ENCODE measurements around the gene FZD10.

The FZD10 gene

DNA sequence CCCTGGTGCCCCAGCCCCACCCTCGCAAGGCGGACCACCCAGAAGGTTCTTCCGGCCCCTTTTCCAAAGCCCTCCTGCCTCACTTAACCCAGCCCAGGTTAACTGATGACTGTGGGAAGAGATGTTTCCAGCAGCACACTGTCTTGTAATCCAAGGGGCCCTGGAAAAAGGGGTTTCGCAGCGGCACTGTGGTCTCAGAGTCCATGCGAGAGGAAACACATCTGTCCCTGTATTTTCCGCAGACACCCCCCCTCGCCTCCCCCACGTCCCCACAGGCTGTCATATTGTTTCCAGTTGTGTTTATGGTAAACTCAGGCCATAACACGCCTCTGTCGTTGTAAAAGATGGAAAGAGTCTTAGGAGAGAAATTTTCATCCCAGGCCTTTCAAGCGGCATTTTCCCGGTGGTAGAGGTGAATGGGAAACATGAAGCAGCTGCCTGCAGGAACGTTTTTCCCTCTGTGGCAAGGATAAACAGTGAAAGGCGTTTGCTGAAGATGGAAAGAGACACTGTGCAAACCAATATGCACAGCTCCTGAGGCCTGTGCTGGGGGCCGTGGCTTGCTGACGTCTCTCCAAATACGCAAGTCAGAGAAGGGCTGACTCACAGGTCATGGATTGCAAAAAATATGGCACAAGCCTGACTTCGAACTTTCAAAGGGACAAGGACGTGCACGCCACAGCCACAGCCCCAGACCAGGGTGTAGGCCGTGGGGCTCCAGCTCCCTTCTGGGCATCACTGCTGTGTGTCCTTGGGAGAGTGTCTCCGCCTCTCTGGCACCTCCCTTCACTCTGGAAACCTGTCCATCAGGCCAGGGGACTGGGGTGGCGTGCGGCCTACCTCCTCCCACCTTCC is 22.5 kb upstream of the FZD10 start:
- H3K27ac ChIP-seq: no peak overlapping the region
- TF ChIP-seq, protein P1, sequence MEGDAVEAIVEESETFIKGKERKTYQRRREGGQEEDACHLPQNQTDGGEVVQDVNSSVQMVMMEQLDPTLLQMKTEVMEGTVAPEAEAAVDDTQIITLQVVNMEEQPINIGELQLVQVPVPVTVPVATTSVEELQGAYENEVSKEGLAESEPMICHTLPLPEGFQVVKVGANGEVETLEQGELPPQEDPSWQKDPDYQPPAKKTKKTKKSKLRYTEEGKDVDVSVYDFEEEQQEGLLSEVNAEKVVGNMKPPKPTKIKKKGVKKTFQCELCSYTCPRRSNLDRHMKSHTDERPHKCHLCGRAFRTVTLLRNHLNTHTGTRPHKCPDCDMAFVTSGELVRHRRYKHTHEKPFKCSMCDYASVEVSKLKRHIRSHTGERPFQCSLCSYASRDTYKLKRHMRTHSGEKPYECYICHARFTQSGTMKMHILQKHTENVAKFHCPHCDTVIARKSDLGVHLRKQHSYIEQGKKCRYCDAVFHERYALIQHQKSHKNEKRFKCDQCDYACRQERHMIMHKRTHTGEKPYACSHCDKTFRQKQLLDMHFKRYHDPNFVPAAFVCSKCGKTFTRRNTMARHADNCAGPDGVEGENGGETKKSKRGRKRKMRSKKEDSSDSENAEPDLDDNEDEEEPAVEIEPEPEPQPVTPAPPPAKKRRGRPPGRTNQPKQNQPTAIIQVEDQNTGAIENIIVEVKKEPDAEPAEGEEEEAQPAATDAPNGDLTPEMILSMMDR (conservative IDR thresholded peaks at IDR 0.05): no peak

DNA sequence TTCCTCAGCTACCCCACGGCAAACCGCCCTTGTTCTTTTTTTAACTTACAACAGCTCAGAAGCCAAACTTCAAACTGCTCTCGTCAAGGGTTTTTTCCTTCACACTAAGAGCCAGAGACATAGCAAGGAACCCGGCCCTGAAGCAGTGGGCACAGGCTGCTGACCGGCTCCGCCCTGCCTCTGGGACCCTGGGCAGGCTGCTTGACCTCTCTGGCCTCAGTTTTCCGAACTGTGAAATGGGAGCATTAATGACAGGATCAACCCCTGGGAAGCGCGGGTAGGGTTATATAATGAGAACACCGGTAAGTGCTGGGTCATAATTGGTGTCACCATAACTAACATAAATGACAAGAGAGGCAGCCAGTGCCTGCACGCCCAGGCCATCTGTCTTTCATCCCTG is 21.2 kb upstream of the FZD10 start:
- TF ChIP-seq, protein P1 (conservative IDR thresholded peaks at IDR 0.05): no peak
- H3K27ac ChIP-seq: no peak overlapping the region

DNA sequence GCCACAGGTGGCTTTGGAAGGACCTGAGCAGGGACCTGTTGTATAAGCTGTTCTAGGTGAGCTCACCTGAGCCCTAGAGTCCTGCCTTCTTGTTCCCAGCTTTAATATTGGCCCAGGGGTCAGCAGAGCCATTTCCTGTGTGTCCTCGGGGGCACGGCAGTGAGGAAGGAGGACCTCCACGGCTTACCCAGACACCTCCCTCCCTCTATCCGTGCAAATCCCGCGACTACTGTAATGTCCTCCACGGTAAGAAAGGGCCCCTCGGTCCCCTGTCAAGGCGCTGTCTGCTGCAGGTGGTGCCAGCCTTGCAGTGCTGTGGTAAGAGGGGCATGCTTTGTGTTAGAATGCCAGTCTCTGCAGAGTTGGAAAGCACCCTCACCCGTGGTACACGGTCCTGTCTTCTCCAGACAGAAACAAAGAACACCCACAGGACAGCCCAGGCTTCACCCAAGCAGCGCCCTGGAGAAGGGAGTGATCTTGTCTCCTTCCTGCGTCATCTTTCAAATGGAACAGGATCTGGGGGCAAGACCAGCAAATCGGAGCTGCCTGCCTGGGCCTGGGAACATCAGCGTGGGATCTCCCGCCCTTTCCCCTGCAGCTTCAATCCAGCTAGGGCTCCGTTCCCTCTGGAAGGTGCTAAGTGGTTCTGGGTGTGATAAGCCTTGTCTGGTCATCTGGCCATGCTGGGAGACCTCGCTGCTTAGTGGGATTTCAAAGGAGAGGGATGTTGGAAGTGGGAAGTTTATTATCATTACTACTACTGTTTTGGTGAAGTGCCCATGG is 20.2 kb upstream of the FZD10 start:
- H3K27ac ChIP-seq: no peak overlapping the region

DNA sequence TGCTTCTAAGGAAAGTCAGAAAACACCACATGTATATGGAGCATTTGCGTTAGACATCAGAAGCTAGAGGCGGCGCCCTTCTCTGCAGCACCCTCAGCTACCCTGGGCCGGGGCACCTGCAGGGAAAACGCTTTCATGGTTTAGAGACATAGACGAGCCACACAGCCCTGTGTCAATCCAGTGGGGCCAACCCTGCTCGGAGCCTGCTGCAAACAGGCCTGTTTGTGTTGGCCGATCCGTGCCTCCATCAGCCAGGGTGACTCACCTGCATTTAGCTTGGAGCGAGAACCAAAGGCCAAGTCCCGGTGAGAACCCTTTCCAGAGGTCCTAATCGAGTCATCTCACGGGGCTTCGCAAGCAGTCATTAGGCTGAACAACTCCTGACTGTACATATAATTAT is 19.5 kb upstream of the FZD10 start:
- no peak overlapping the region for H3K27ac ChIP-seq
- TF ChIP-seq, protein P1 (conservative IDR thresholded peaks at IDR 0.05): no peak

More for the DNA sequence above, 20.2 kb upstream of the FZD10 start:
- TF ChIP-seq, protein P1 (conservative IDR thresholded peaks at IDR 0.05): no peak

DNA sequence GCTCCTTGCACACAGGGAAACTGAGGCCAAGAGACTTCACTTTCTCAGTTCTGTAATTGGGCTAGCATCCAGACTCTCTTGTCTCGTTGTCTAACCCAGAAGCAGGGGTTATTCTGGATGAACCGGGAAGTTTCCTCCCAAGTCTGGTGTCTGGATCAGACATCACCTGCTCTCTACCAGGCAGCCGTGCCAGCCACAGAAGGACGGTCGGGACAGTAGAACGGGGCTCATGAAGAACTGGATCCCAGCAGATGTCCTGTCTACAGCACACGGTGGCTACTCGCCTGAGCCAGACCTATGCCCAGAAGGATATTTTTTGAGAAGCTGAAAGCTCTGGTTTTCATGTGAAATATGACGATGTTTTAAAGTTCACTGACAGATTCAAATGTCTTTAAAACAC is 19.1 kb upstream of the FZD10 start:
- TF ChIP-seq, protein P1 (conservative IDR thresholded peaks at IDR 0.05): no peak
- no peak overlapping the region for H3K27ac ChIP-seq

DNA sequence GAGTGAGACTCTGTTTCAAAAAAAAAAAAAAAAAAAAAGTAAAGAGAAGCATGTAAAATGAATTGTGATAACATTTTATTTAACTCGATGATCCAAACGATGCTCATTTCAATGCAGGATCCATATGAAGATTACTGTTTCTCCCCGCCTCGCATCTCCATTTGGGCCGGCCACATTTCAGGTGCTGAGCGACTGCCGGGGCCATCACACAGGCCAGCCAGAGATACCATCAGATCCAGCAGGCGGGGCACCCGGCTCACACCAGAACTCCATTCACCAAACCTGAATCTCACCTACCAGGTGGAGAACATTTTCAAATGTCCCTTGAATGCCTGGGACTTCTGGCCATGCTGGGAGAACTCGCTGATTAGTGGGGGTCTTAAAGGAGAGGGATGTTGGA is 18.0 kb upstream of the FZD10 start:
- no peak overlapping the region for H3K27ac ChIP-seq
- TF ChIP-seq, protein P1 (conservative IDR thresholded peaks at IDR 0.05): no peak

DNA sequence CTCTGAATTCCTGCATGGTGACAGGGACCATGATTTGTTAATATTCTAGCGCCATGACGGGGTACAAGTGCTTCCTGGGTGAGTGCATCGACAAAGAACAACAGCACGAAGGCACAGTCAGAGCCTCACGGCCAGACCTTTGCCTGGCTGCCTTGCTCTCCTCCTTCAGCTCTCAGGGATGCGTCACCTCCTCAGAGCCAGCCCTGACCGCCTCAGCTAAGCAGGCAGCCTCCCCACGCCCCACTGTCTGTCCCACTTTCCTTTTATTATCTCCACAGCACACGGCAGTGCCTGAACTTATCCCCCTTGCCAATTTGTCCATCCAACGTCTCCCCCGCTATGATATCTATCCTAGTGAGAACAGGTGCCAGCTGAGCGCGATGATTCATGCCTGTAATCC is 16.5 kb upstream of the FZD10 start:
- TF ChIP-seq, protein P1 (conservative IDR thresholded peaks at IDR 0.05): no peak
- no peak overlapping the region for H3K27ac ChIP-seq

All from VCaP (cell line).